Measurements from ENCODE around the gene CWH43. TPM values are rescaled to one million over a fixed set of nuclear protein-coding genes. Genes with fewer than 3 reads are reported as not detected.
"Not testable (repeated sequence)": the region's sequence is repeated elsewhere in the genome, so short reads cannot be mapped to it uniquely, and the experiment has no call there.

The CWH43 gene
- total and polyA plus RNA-seq, 2 donors (not counting 1 experiment from before 2014, with no cell fraction given), result not detected

GRCh38 chr4:49058306-49058705, 72.2 kb downstream of the CWH43 start:
- no peak overlapping the region for H2AFZ ChIP-seq (ENCODE audit: insufficient read depth, low read depth, low read length, poor library complexity, severe bottlenecking)
- ChIA-PET CTCF (no interaction called here), POLR2A (no interaction called here)
- no peak overlapping the region for H3K4me3 Mint-ChIP-seq
- no peak overlapping the region for H3K4me2 ChIP-seq (replicated peaks; ENCODE audit: low read depth, low read length, poor library complexity, severe bottlenecking)
- intact Hi-C loops (cut with micrococcal nuclease), result no loop called here
- H3K9me3 ChIP-seq (ENCODE audit: control extremely low read depth in 1 of 3, control insufficient read depth in 2 of 3, insufficient read depth in 1 of 3, low read length in 2 of 3), result peaks cover 0 to 11% (median 10%) of the 10 kb centered on the region in 3 donors
- no peak overlapping the region for H3K4me3 ChIP-seq (ENCODE audit: control extremely low read depth in 1 of 5, extremely low read depth in 1 of 5, insufficient read depth in 1 of 5, low read depth in 2 of 5, low read length in 4 of 5)
- no peak overlapping the region for H3K27ac Mint-ChIP-seq
- ATAC-seq (ENCODE audit: low read depth), result no peak
- peaks cover 8% of the 10 kb centered on the region for H3K9me3 Mint-ChIP-seq (ENCODE audit: insufficient read depth)
- no peaks in the 10 kb centered on the region for H4K20me1 ChIP-seq (ENCODE audit: control insufficient read depth, insufficient read depth, low read length, poor library complexity, severe bottlenecking)
- H3K27ac ChIP-seq (ENCODE audit: low read length in 2 of 2), result no peak overlapping the region
- no peak overlapping the region for H3K9ac ChIP-seq (ENCODE audit: low read length)
- no peaks in the 10 kb centered on the region for H3K4me1 ChIP-seq (ENCODE audit: control insufficient read depth in 2 of 2, insufficient read depth in 2 of 2, low read length in 2 of 2)
- H3K27me3 ChIP-seq (replicated peaks in 1 of 4; ENCODE audit: control extremely low read depth in 1 of 4, control insufficient read depth in 3 of 4, insufficient read depth in 4 of 4, low read length in 3 of 4), result no peaks in the 10 kb centered on the region
- no peak for DNase-seq
- H3K79me2 ChIP-seq (ENCODE audit: control insufficient read depth, insufficient read depth, low read length), result no peaks in the 10 kb centered on the region
- H3K27me3 Mint-ChIP-seq, result no peaks in the 10 kb centered on the region
- TF ChIP-seq CTCF (IDR thresholded peaks at IDR 0.05) (no peak), EZH2 (IDR thresholded peaks at IDR 0.05; ENCODE audit: borderline replicate concordance, insufficient read depth, low read depth, low read length, poor library complexity, severe bottlenecking) (no peak)
- no peaks in the 10 kb centered on the region for H3K4me1 Mint-ChIP-seq
- H3K36me3 ChIP-seq (replicated peaks in 1 of 2; ENCODE audit: control extremely low read depth in 1 of 2, control insufficient read depth in 1 of 2, extremely low read depth in 1 of 2, insufficient read depth in 2 of 2, low read length in 1 of 2), result no peaks in the 10 kb centered on the region

GRCh38 chr4:49063670-49064069, 77.6 kb downstream of the CWH43 start:
- H3K79me2 ChIP-seq (ENCODE audit: control insufficient read depth, insufficient read depth, low read length), result no peaks in the 10 kb centered on the region
- H3K4me1 ChIP-seq (ENCODE audit: control insufficient read depth in 2 of 2, insufficient read depth in 2 of 2, low read length in 2 of 2), result no peaks in the 10 kb centered on the region
- no peaks in the 10 kb centered on the region for H3K27me3 Mint-ChIP-seq
- 80% methylated on average over 1 of the region's 2 CpGs for WGBS (ENCODE audit: insufficient coverage)
- no peak overlapping the region for H3K27ac ChIP-seq (ENCODE audit: low read length in 2 of 2)
- H3K9ac ChIP-seq (ENCODE audit: low read length), result no peak overlapping the region
- ChIA-PET POLR2A (no interaction called here), CTCF (no interaction called here)
- DNase-seq (no peak), ATAC-seq (ENCODE audit: low read depth) (no peak)
- TF ChIP-seq CTCF (IDR thresholded peaks at IDR 0.05), result no peak
- TF ChIP-seq EZH2 (IDR thresholded peaks at IDR 0.05; ENCODE audit: borderline replicate concordance, insufficient read depth, low read depth, low read length, poor library complexity, severe bottlenecking), result no peak
- H3K4me2 ChIP-seq (replicated peaks; ENCODE audit: low read depth, low read length, poor library complexity, severe bottlenecking), result no peak overlapping the region
- no peak overlapping the region for H3K4me3 Mint-ChIP-seq
- H3K4me3 ChIP-seq (ENCODE audit: control extremely low read depth in 1 of 5, extremely low read depth in 1 of 5, insufficient read depth in 1 of 5, low read depth in 2 of 5, low read length in 4 of 5), result no peak overlapping the region
- H3K36me3 ChIP-seq (replicated peaks in 1 of 2; ENCODE audit: control extremely low read depth in 1 of 2, control insufficient read depth in 1 of 2, extremely low read depth in 1 of 2, insufficient read depth in 2 of 2, low read length in 1 of 2), result no peaks in the 10 kb centered on the region
- peaks cover 10% of the 10 kb centered on the region for H3K9me3 Mint-ChIP-seq (ENCODE audit: insufficient read depth)
- H3K9me3 ChIP-seq (ENCODE audit: control extremely low read depth in 1 of 3, control insufficient read depth in 2 of 3, insufficient read depth in 1 of 3, low read length in 2 of 3), result peaks cover 0 to 15% (median 8%) of the 10 kb centered on the region in 3 donors
- intact Hi-C loops (cut with micrococcal nuclease), result no loop called here
- no peaks in the 10 kb centered on the region for H3K27me3 ChIP-seq (replicated peaks in 1 of 4; ENCODE audit: control extremely low read depth in 1 of 4, control insufficient read depth in 3 of 4, insufficient read depth in 4 of 4, low read length in 3 of 4)
- H3K27ac Mint-ChIP-seq, result no peak overlapping the region
- H4K20me1 ChIP-seq (ENCODE audit: control insufficient read depth, insufficient read depth, low read length, poor library complexity, severe bottlenecking), result no peaks in the 10 kb centered on the region
- no peak overlapping the region for H2AFZ ChIP-seq (ENCODE audit: insufficient read depth, low read depth, low read length, poor library complexity, severe bottlenecking)
- H3K4me1 Mint-ChIP-seq, result no peaks in the 10 kb centered on the region

- H3K4me3 Mint-ChIP-seq; CTCF ChIA-PET; POLR2A ChIA-PET; H3K27me3 ChIP-seq (replicated peaks in 1 of 4; ENCODE audit: control extremely low read depth in 1 of 4, control insufficient read depth in 3 of 4, insufficient read depth in 4 of 4, low read length in 3 of 4); H3K4me3 ChIP-seq (ENCODE audit: control extremely low read depth in 1 of 5, extremely low read depth in 1 of 5, insufficient read depth in 1 of 5, low read depth in 2 of 5, low read length in 4 of 5); H2AFZ ChIP-seq (ENCODE audit: insufficient read depth, low read depth, low read length, poor library complexity, severe bottlenecking); ATAC-seq (ENCODE audit: low read depth); H3K36me3 ChIP-seq (replicated peaks in 1 of 2; ENCODE audit: control extremely low read depth in 1 of 2, control insufficient read depth in 1 of 2, extremely low read depth in 1 of 2, insufficient read depth in 2 of 2, low read length in 1 of 2); H3K27ac ChIP-seq (ENCODE audit: low read length in 2 of 2); H3K79me2 ChIP-seq (ENCODE audit: control insufficient read depth, insufficient read depth, low read length); H3K4me1 Mint-ChIP-seq; H4K20me1 ChIP-seq (ENCODE audit: control insufficient read depth, insufficient read depth, low read length, poor library complexity, severe bottlenecking); H3K4me1 ChIP-seq (ENCODE audit: control insufficient read depth in 2 of 2, insufficient read depth in 2 of 2, low read length in 2 of 2); intact Hi-C loops (cut with micrococcal nuclease); DNase-seq; H3K9me3 Mint-ChIP-seq (ENCODE audit: insufficient read depth); H3K4me2 ChIP-seq (replicated peaks; ENCODE audit: low read depth, low read length, poor library complexity, severe bottlenecking); H3K27me3 Mint-ChIP-seq; H3K9me3 ChIP-seq (ENCODE audit: control extremely low read depth in 1 of 3, control insufficient read depth in 2 of 3, insufficient read depth in 1 of 3, low read length in 2 of 3); H3K9ac ChIP-seq (ENCODE audit: low read length); H3K27ac Mint-ChIP-seq: not testable (repeated sequence)
- 82% methylated on average over 6 of the region's 11 CpGs for WGBS (ENCODE audit: insufficient coverage)
Measured at GRCh38 chr4:49072196-49072595, 86.1 kb downstream of the CWH43 start.
